ENCODE data around the gene ELOVL2. TPM values are rescaled to one million over a fixed set of nuclear protein-coding genes. Genes with fewer than 3 reads are reported as not detected.
A peak's percentile ranks its signal among the peaks of the same experiment; 100 is the strongest.

Gene ELOVL2
- total and polyA plus RNA-seq, 4 donors: 21.5 to 83.5 (median 44.3) TPM

DNA sequence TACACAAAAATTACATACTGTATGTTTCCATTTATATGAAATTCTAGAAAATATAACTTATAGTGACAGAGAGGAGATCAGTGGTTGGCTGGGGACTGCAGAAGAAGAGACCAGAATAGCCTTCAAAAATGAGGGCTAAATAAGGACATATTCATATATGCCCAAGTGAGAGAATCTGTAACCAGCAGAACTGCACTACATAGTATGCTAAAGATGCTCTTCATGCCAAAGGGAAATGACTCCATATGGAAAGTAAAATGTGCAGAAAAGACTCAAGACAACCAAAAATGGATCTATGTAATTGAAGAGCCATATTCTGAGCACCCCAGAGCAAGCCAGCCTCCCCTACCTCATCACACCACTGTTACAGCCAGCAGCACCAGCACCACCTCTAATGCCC, 29.0 kb downstream of the ELOVL2 start:
- H3K27me3 ChIP-seq (ENCODE audit: control insufficient read depth, insufficient read depth, low read length): peaks cover 3% of the 10 kb centered on the region
- no peak overlapping the region for H3K4me3 ChIP-seq (ENCODE audit: low read depth, low read length)
- H3K27ac ChIP-seq (ENCODE audit: low read depth, low read length): no peak overlapping the region
- peak in 1 of 6 donors; percentile 82 for DNase-seq (ENCODE audit: low read depth in 4 of 6, low spot score in 6 of 6)
- H3K36me3 ChIP-seq (ENCODE audit: control insufficient read depth, insufficient read depth, low read length): no peaks in the 10 kb centered on the region
- H3K4me1 ChIP-seq (ENCODE audit: control insufficient read depth, insufficient read depth, low read length): no peaks in the 10 kb centered on the region
- no peaks in the 10 kb centered on the region for H3K9me3 ChIP-seq (ENCODE audit: control insufficient read depth, insufficient read depth, low read length)

DNA sequence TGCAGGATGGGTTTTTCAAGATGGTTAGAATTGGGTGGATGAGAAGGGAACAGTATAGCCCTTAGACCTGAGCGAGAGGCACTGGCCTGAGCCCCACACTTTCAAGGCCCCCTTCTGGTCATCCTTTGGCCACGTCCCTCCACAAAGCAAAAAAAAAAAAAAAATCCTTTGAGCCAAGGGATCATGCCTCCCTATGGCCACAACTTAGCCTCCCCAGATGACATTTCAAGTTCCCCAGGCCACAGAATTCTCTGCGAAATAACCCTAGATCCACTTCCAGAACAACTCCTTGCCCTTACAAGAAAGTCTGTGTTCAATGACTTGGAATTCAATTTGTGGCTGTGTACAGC, 30.4 kb downstream of the ELOVL2 start:
- H3K4me3 ChIP-seq (ENCODE audit: low read depth, low read length): no peak overlapping the region
- H3K36me3 ChIP-seq (ENCODE audit: control insufficient read depth, insufficient read depth, low read length): no peaks in the 10 kb centered on the region
- no peaks in the 10 kb centered on the region for H3K9me3 ChIP-seq (ENCODE audit: control insufficient read depth, insufficient read depth, low read length)
- no peak for DNase-seq (ENCODE audit: low read depth in 4 of 6, low spot score in 6 of 6)
- H3K27me3 ChIP-seq (ENCODE audit: control insufficient read depth, insufficient read depth, low read length): peaks cover 3% of the 10 kb centered on the region
- WGBS (ENCODE audit: insufficient coverage): 55% methylated on average over 2 of the region's 3 CpGs
- no peaks in the 10 kb centered on the region for H3K4me1 ChIP-seq (ENCODE audit: control insufficient read depth, insufficient read depth, low read length)
- no peak overlapping the region for H3K27ac ChIP-seq (ENCODE audit: low read depth, low read length)

DNA sequence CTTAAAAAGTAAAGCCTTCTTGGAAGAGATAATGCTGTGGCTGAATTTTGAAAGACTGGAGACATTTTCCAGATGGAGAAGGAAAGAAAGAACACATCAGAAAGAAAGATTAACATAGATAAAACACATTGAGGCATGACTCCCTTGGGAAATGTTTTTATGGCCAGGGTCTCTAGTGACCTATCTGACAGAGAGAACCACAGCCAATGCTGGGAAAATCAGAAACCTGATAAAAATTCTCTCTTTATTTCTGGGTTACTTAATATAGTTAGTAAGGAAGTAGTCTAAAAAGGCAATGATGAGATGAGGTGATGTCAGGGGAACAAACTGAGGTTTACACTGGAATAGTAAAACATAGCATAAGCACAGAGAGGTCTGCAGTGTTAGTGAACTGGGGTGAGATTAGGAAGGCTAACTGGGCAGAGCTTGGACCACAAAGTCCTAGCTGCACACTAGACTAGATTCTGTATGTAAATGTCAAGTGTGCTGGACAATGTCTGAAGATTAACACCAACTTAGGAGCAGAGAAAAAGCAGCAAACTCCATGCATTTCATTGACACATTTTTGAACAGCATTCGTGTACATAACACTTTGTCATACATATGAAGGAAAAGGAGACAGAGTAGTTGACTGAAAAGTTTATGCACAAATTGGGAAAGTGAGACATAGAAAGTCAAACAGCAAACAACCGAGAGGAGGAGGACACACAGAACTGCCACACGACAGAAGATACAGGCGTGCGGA, 31.0 kb downstream of the ELOVL2 start:
- Histone ChIP-seq H3K9me3 (ENCODE audit: control insufficient read depth, insufficient read depth, low read length) (no peaks in the 10 kb centered on the region), H3K27me3 (ENCODE audit: control insufficient read depth, insufficient read depth, low read length) (peaks cover 3% of the 10 kb centered on the region), H3K4me1 (ENCODE audit: control insufficient read depth, insufficient read depth, low read length) (no peaks in the 10 kb centered on the region), H3K4me3 (ENCODE audit: low read depth, low read length) (no peak overlapping the region), H3K36me3 (ENCODE audit: control insufficient read depth, insufficient read depth, low read length) (no peaks in the 10 kb centered on the region), H3K27ac (ENCODE audit: low read depth, low read length) (no peak overlapping the region)
- 94% methylated on average over 2 of the region's 5 CpGs for WGBS (ENCODE audit: insufficient coverage)
- DNase-seq (ENCODE audit: low read depth in 4 of 6, low spot score in 6 of 6): peak in 1 of 6 donors; percentile 23

DNA sequence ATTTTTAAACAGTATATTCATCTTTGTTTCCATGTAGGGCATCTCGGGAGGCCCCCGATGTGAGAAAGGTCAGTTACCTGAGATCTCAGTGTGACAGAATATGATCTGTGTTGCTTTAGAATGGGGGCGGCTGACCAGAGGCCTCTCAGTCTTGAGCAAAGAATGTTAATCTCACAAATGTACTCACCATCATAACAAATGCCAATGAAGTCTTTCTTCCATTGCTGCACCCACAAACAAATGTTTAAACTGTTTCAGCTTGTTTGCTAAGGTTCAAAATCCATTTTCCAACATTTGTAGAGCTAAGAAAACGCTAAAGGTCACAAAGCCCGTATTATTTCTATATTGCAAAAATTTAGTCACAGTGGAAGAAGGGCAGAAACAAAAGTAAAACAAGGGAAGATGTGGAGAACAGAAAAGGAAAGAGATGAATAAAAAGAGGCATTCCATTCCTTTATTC, 31.8 kb downstream of the ELOVL2 start:
- H3K4me1 ChIP-seq (ENCODE audit: control insufficient read depth, insufficient read depth, low read length): no peaks in the 10 kb centered on the region
- no peak for DNase-seq (ENCODE audit: low read depth in 4 of 6, low spot score in 6 of 6)
- H3K36me3 ChIP-seq (ENCODE audit: control insufficient read depth, insufficient read depth, low read length): no peaks in the 10 kb centered on the region
- peaks cover 3% of the 10 kb centered on the region for H3K27me3 ChIP-seq (ENCODE audit: control insufficient read depth, insufficient read depth, low read length)
- WGBS (ENCODE audit: insufficient coverage): 90% methylated on average over 2 of the region's 5 CpGs
- H3K27ac ChIP-seq (ENCODE audit: low read depth, low read length): no peak overlapping the region
- no peak overlapping the region for H3K4me3 ChIP-seq (ENCODE audit: low read depth, low read length)
- H3K9me3 ChIP-seq (ENCODE audit: control insufficient read depth, insufficient read depth, low read length): no peaks in the 10 kb centered on the region

DNA sequence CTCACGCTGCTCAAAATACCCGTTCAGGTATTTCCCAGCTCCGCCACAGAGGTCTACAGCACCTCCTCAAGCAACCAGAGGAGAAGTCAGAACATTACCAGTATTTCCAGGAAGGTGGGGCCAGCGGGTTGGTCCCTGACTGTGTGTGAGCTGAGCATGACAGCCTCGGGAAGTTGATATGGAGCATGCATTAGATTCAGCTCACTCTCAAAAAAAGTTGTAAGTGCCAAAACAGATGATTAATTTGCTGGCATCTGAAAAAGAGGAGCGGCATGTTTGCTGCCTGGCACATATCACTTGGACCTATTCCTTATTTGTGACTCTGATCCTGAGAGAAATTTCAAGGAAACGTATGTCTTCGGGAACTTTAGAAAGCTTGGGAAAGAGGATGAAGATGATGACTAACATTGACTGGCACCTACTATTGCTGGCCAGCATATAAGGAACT, 32.3 kb downstream of the ELOVL2 start:
- H3K27me3 ChIP-seq (ENCODE audit: control insufficient read depth, insufficient read depth, low read length): peaks cover 3% of the 10 kb centered on the region
- H3K4me1 ChIP-seq (ENCODE audit: control insufficient read depth, insufficient read depth, low read length): no peaks in the 10 kb centered on the region
- no peak overlapping the region for H3K4me3 ChIP-seq (ENCODE audit: low read depth, low read length)
- DNase-seq (ENCODE audit: low read depth in 4 of 6, low spot score in 6 of 6): peak in 1 of 6 donors; percentile 81
- no peaks in the 10 kb centered on the region for H3K9me3 ChIP-seq (ENCODE audit: control insufficient read depth, insufficient read depth, low read length)
- no peak overlapping the region for H3K27ac ChIP-seq (ENCODE audit: low read depth, low read length)
- H3K36me3 ChIP-seq (ENCODE audit: control insufficient read depth, insufficient read depth, low read length): no peaks in the 10 kb centered on the region
- WGBS (ENCODE audit: insufficient coverage): 61% methylated on average over 7 of the region's 8 CpGs

DNA sequence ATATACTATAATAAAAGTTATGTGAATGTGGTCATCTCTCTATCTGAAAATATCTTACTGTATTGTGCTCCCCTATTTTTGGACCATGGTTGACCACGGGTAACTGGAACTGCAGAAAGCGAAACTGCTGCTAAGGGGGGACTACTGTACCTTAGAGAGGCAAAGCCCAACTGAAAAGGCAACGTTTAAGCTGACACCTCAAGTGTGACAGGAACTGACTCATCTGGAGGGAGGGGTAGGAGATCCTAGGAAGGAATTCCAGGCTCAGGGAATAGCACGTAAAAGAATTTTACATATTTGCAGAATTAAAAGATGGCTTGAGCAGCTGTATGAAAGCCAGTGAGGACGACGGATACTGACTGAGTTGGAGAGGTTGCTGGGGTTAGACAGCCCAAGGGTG, 34.8 kb downstream of the ELOVL2 start:
- no peaks in the 10 kb centered on the region for H3K27me3 ChIP-seq (ENCODE audit: control insufficient read depth, insufficient read depth, low read length)
- H3K9me3 ChIP-seq (ENCODE audit: control insufficient read depth, insufficient read depth, low read length): no peaks in the 10 kb centered on the region
- no peak overlapping the region for H3K27ac ChIP-seq (ENCODE audit: low read depth, low read length)
- H3K4me1 ChIP-seq (ENCODE audit: control insufficient read depth, insufficient read depth, low read length): no peaks in the 10 kb centered on the region
- H3K4me3 ChIP-seq (ENCODE audit: low read depth, low read length): no peak overlapping the region
- no peaks in the 10 kb centered on the region for H3K36me3 ChIP-seq (ENCODE audit: control insufficient read depth, insufficient read depth, low read length)
- WGBS (ENCODE audit: insufficient coverage): 88% methylated on average over 6 of the region's 6 CpGs
- no peak for DNase-seq (ENCODE audit: low read depth in 4 of 6, low spot score in 6 of 6)

DNA sequence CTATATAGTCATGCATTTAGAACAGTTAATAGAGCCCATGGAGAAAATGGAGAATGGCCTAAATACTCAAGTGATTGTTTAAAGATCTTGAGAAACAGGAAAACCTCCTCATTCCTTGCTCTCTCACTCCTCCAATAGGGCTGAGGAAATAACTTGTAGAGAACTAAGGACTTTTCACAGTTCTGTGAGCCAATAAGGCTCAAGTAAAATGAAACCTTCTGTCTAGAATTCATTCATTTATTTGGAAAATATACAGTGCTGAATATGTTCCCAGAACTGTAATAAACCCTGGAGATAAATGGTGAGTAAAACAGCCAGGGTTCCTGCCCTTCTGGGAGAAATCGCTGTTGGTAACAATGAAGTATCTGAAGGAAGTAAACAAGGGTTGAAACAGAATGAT, 35.3 kb downstream of the ELOVL2 start:
- no peaks in the 10 kb centered on the region for H3K27me3 ChIP-seq (ENCODE audit: control insufficient read depth, insufficient read depth, low read length)
- WGBS (ENCODE audit: insufficient coverage): 71% methylated on average over 1 of the region's 1 CpG
- no peak for DNase-seq (ENCODE audit: low read depth in 4 of 6, low spot score in 6 of 6)
- peak overlapping the region; percentile 16 for H3K27ac ChIP-seq (ENCODE audit: low read depth, low read length)
- no peaks in the 10 kb centered on the region for H3K36me3 ChIP-seq (ENCODE audit: control insufficient read depth, insufficient read depth, low read length)
- no peak overlapping the region for H3K4me3 ChIP-seq (ENCODE audit: low read depth, low read length)
- no peaks in the 10 kb centered on the region for H3K9me3 ChIP-seq (ENCODE audit: control insufficient read depth, insufficient read depth, low read length)
- no peaks in the 10 kb centered on the region for H3K4me1 ChIP-seq (ENCODE audit: control insufficient read depth, insufficient read depth, low read length)

DNA sequence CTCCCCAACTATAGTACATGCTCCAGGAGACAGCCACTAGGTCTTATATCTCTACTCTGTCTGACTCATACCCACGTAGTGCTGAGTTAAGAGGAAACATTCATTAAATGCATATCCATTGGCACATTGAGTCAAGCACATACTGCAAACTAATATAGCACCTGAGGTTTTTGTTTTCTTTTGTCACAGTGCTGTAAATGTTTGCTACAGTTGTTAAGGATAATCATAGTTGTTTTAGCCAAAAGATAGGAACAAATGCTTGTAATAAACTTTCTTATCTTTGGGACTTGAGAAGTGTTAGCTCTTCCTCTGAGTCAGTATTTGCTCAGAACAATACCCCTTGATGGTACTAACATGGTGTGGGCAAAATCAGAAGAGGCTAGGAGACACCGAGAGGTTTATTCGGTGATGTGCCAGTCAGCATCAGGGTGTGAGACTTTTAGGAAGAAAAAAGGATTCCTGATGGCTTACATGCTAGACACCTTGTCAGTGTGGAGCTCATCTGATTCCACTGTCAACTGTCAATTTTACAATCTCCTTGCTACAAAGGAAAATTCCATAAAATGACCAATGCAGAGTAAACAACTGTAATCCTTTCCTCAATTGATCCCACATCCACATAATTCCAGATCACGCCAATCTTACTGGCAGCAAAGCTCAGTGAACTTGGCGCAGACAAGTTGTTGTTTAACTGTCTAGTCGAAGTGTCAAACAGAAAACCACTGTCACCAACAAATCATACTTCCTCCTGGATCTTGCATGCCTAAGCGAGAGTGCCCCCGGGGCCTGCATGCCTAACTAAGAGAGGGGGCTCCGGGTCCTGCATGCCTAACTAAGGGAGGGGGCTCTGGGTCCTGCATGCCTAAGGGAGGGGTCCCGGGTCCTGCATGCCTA, 36.1 kb downstream of the ELOVL2 start:
- Histone ChIP-seq H3K9me3 (ENCODE audit: control insufficient read depth, insufficient read depth, low read length) (no peaks in the 10 kb centered on the region), H3K27me3 (ENCODE audit: control insufficient read depth, insufficient read depth, low read length) (no peaks in the 10 kb centered on the region), H3K4me1 (ENCODE audit: control insufficient read depth, insufficient read depth, low read length) (no peaks in the 10 kb centered on the region), H3K27ac (ENCODE audit: low read depth, low read length) (peak overlapping the region; percentile 16), H3K4me3 (ENCODE audit: low read depth, low read length) (no peak overlapping the region), H3K36me3 (ENCODE audit: control insufficient read depth, insufficient read depth, low read length) (peaks cover 3% of the 10 kb centered on the region)
- no peak for DNase-seq (ENCODE audit: low read depth in 4 of 6, low spot score in 6 of 6)
- WGBS (ENCODE audit: insufficient coverage): 79% methylated on average over 5 of the region's 10 CpGs

DNA sequence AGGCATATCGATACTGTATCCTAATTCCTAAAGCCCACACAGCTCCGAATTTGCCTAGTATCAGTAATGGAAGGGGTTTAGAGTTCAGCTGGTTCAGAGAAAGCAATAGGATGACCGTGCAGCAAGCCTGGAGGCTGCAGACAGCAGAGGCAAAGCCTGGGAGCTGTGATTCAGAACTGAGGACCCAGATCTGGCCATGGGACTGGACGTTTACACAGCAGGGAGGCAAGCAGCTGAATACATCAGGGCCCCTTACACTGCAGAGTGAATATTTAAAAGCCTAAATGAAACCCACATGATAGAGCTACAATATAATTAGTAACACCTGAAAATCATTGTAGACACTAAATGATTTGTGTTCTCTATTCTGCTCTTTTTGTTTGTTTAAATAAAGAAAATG, 38.0 kb downstream of the ELOVL2 start:
- DNase-seq (ENCODE audit: low read depth in 4 of 6, low spot score in 6 of 6): no peak
- no peak overlapping the region for H3K4me3 ChIP-seq (ENCODE audit: low read depth, low read length)
- WGBS (ENCODE audit: insufficient coverage): 57% methylated on average over 1 of the region's 4 CpGs

More for the DNA sequence above, 38.0 kb downstream of the ELOVL2 start:
- Histone ChIP-seq H3K27me3 (ENCODE audit: control insufficient read depth, insufficient read depth, low read length) (no peaks in the 10 kb centered on the region), H3K4me1 (ENCODE audit: control insufficient read depth, insufficient read depth, low read length) (no peaks in the 10 kb centered on the region), H3K36me3 (ENCODE audit: control insufficient read depth, insufficient read depth, low read length) (peaks cover 3% of the 10 kb centered on the region), H3K9me3 (ENCODE audit: control insufficient read depth, insufficient read depth, low read length) (no peaks in the 10 kb centered on the region), H3K27ac (ENCODE audit: low read depth, low read length) (no peak overlapping the region)
